ENCODE measurements around the gene MYOZ3. TPM values are rescaled to one million over a fixed set of nuclear protein-coding genes. Genes with fewer than 3 reads are reported as not detected.

MYOZ3 gene
- total RNA-seq, 2 donors from 2014 or later: 12.4 to 15.8 TPM

DNA sequence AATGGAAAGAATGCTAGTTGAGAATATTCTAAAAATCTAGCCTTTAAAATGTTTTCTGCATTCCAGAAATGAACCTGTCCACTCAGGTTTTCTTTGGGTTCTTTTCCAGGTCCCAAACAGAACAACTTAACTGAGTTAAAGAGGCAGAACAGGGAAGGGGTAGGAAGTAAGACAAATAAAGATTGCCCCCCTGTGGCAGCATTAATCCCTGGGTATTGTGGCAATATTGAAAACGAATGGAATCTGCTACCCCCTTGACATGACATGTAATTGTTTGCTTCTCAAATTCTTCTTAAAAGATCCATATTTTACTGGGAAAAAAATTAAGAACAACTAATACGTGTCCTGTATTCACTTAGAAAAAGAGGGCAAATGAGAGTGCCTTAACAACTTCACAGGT, 49.1 kb downstream of the MYOZ3 start:
- Histone ChIP-seq H3K4me3 (ENCODE audit: low read length) (no peak overlapping the region), H3K9ac (ENCODE audit: extremely low read depth, low read length, poor library complexity, severe bottlenecking) (no peak overlapping the region), H3K4me1 (ENCODE audit: control insufficient read depth, insufficient read depth, low read length) (peaks cover 10% of the 10 kb centered on the region), H3K27me3 (ENCODE audit: control insufficient read depth, insufficient read depth, low read length, poor library complexity, severe bottlenecking) (no peaks in the 10 kb centered on the region), H3K36me3 (ENCODE audit: control insufficient read depth, insufficient read depth, low read length) (peaks cover 58% of the 10 kb centered on the region), H3K9me3 (ENCODE audit: control insufficient read depth, low read length) (no peaks in the 10 kb centered on the region), H3K27ac (ENCODE audit: low read depth, low read length) (no peak overlapping the region)
- Mint-ChIP-seq H3K36me3 (ENCODE audit: low read depth) (peaks cover 37% of the 10 kb centered on the region), H3K27ac (no peak overlapping the region), H3K4me1 (peaks cover 26% of the 10 kb centered on the region), H3K27me3 (ENCODE audit: insufficient read depth) (no peaks in the 10 kb centered on the region), H3K4me3 (no peak overlapping the region), H3K9me3 (no peaks in the 10 kb centered on the region)
- DNase-seq: no peak
- peak; percentile 65 for TF ChIP-seq CTCF (conservative IDR thresholded peaks at IDR 0.05)
- WGBS, 2 experiments (ENCODE audit: insufficient coverage in 1 of 2, insufficient read length in 1 of 2): 57 to 73% methylated on average over 1 to 2 of the region's 2 CpGs

- Histone ChIP-seq H3K36me3 (ENCODE audit: control insufficient read depth, insufficient read depth, low read length) (peaks cover 89% of the 10 kb centered on the region), H3K4me1 (ENCODE audit: control insufficient read depth, insufficient read depth, low read length) (no peaks in the 10 kb centered on the region), H3K9ac (ENCODE audit: extremely low read depth, low read length, poor library complexity, severe bottlenecking) (no peak overlapping the region), H3K9me3 (ENCODE audit: control insufficient read depth, low read length) (no peaks in the 10 kb centered on the region), H3K27ac (ENCODE audit: low read depth, low read length) (no peak overlapping the region), H3K27me3 (ENCODE audit: control insufficient read depth, insufficient read depth, low read length, poor library complexity, severe bottlenecking) (no peaks in the 10 kb centered on the region), H3K4me3 (ENCODE audit: low read length) (no peak overlapping the region)
- Mint-ChIP-seq H3K9me3 (no peaks in the 10 kb centered on the region), H3K4me1 (no peaks in the 10 kb centered on the region), H3K27me3 (ENCODE audit: insufficient read depth) (no peaks in the 10 kb centered on the region), H3K27ac (no peak overlapping the region), H3K36me3 (ENCODE audit: low read depth) (peaks cover 54% of the 10 kb centered on the region), H3K4me3 (no peak overlapping the region)
- TF ChIP-seq CTCF (conservative IDR thresholded peaks at IDR 0.05): no peak
- no peak for DNase-seq
- 100% methylated on average over 1 of the region's 2 CpGs; no CpG with 5 or more reads in 1 of the 2 experiments for WGBS, 2 experiments (ENCODE audit: insufficient coverage in 1 of 2, insufficient read length in 1 of 2)
Observed at GRCh38 chr5:150723845-150724244, 62.8 kb downstream of the MYOZ3 start.

Other genes with a start within 250 kb of the MYOZ3 start
- 10 to 100 TPM; 12.4 to 20.0 TPM for gene CD74, start 248.3 kb upstream of the MYOZ3 start, total RNA-seq
- 1,000 to 10,000 TPM; 2,313 to 2,316 TPM for gene RPS14, start 211.5 kb upstream of the MYOZ3 start, total RNA-seq
- 10 to 100 TPM; 53.3 to 71.7 TPM for gene NDST1, start 153.1 kb upstream of the MYOZ3 start, total RNA-seq
- gene SYNPO, start 20.6 kb upstream of the MYOZ3 start, total RNA-seq: 1 to 10 TPM; 4.2 to 4.5 TPM
- gene RBM22, start 39.8 kb downstream of the MYOZ3 start, total RNA-seq: 10 to 100 TPM; 42.7 to 44.3 TPM
- 10 to 100 TPM; 51.5 to 64.3 TPM for gene DCTN4, start 97.8 kb downstream of the MYOZ3 start, total RNA-seq
- 1 to 10 TPM; 6.3 to 9.0 TPM for gene SMIM3, start 117.5 kb downstream of the MYOZ3 start, total RNA-seq
- gene IRGM, start 185.3 kb downstream of the MYOZ3 start, total RNA-seq: not detected
- gene ZNF300, start 243.7 kb downstream of the MYOZ3 start, total RNA-seq: 10 to 100 TPM in 1 of 2 donors, 1 to 10 TPM in 1; 9.5 to 12.1 TPM

Data from endodermal cell (in vitro differentiated cells).